PC-3 (cell line): ENCODE measurements around the gene NUDT13.

Source experiments
- CTCF ChIP-seq: fragments of 300-600 bp; sonication (generic); conservative IDR thresholded peaks from 2 replicates; pipeline ENCODE4 v1.5.1; 2017; ENCODE audit warnings: antibody characterized with exemption, low read depth, mild to moderate bottlenecking, low read length
- EZH2 ChIP-seq: fragments of 300-600 bp; sonication (generic); IDR thresholded peaks from one replicate; pipeline ENCODE4 v1.6.1; 2017; ENCODE audit warnings: antibody characterized with exemption, mild to moderate bottlenecking, low read length; ENCODE audit not compliant: unreplicated experiment

DNA sequence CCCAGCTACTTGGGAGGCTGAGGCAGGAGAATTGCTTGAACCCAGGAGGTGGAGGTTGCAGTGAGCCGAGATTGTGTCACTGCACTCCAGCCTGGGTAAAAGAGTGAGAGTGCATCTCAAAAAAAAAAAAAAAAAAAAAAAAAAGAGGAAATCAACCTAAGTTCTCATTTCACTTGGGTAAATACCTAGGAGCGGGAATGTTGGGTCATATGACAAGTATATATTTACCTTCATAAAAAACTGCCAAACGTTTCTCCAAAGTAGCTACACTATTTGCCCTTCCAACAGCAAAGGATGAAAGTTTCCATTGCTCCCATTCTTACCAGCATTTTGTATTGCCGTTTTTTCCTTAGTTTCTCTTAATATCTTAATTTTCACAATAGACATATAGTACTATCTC is 23.4 kb upstream of the NUDT13 start:
- TF ChIP-seq CTCF, result no peak
- TF ChIP-seq EZH2, result no peak
